ENCODE data around the gene CRHR1. TPM values are rescaled to one million over a fixed set of nuclear protein-coding genes. Genes with fewer than 3 reads are reported as not detected.

Gene CRHR1
- total and polyA plus RNA-seq, 2 of the 4 experiments (the other 2 are of a cell fraction) = not detected

DNA sequence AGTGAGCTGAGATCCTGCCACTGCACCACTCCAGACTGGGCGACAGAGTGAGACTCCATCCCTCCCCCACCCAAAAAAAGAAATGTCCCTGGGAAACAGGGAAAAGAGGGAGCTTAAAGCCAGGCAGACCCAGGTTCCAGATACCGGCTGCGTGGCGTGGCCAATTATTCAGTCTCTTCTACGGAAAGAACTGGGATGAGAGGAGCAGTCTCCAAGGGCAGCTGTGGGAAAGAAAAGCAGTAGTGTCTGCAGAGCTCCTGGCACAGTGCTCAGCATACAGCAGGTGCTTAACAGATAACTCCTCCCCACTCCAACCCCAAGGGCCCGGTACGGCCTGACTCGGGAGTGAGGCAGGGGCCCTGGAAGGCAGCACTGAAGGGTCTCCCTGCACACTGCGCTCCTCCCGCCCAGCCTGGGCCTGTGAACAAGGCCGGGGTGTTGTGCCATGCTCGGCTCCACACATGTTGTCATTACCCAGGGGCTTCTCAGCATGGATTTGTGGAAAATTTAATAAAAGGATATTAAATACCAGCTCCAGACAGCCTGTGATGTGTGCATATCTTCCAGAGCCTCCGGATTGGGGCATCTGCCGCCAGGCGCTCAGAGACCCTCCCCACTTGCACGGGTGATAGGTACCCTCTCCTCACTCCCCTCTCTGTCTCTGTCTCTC lies 42.9 kb downstream of the CRHR1 start:
- H3K4ac ChIP-seq (ENCODE audit: low read depth, low read length) = no peak overlapping the region
- H4K91ac ChIP-seq (ENCODE audit: insufficient read depth, low read depth, low read length) = no peak overlapping the region
- H3K18ac ChIP-seq (ENCODE audit: low read depth, low read length) = no peak overlapping the region
- no peak for DNase-seq
- H2AK5ac ChIP-seq (ENCODE audit: low read depth, low read length) = no peak overlapping the region
- dilution Hi-C loops (cut with HindIII; ENCODE audit: low sequenced_read_pairs, unreplicated experiment) (no loop called here), intact Hi-C loops (cut with micrococcal nuclease) (no loop called here), in situ Hi-C loops (cut with MboI; ENCODE audit: low sequenced_read_pairs) (loop anchor here (25.0 kb wide), 1 partner anchor 415 kb away; no protein-coding TSS in a partner anchor)
- no peak overlapping the region for H3K56ac ChIP-seq (ENCODE audit: extremely low read depth, insufficient read depth, low read length)
- no peak overlapping the region for H2AK9ac ChIP-seq (replicated peaks; ENCODE audit: low read depth, low read length, poor library complexity)
- no peak overlapping the region for H3K27ac ChIP-seq (ENCODE audit: insufficient read depth, low read length)
- BruUV-seq (replicated peaks) = no TSS peak
- CTCF ChIA-PET = no interaction called here
- no peaks in the 10 kb centered on the region for H3K9me3 ChIP-seq (ENCODE audit: control insufficient read depth, insufficient read depth, low read length)
- ATAC-seq (ENCODE audit: low read depth) = no peak
- H4K20me1 ChIP-seq (ENCODE audit: insufficient read depth, low read length) = no peaks in the 10 kb centered on the region
- H2BK15ac ChIP-seq (ENCODE audit: low read depth, low read length) = no peak overlapping the region
- H3K36me3 ChIP-seq (ENCODE audit: control insufficient read depth, insufficient read depth, low read length) = no peaks in the 10 kb centered on the region
- no peaks in the 10 kb centered on the region for H3K4me1 ChIP-seq (ENCODE audit: control insufficient read depth, insufficient read depth, low read length)
- peaks cover 32% of the 10 kb centered on the region for H3K27me3 ChIP-seq (ENCODE audit: control insufficient read depth, insufficient read depth, low read length)
- H3K79me1 ChIP-seq (ENCODE audit: low read depth in 1 of 2, low read length in 2 of 2) = no peaks in the 10 kb centered on the region
- WGBS, 2 experiments (ENCODE audit: extremely low coverage in 2 of 2, insufficient read length in 1 of 2) = 20% methylated on average over 1 of the region's 16 CpGs; no CpG with 5 or more reads in 1 of the 2 experiments
- H2BK20ac ChIP-seq (ENCODE audit: low read depth, low read length) = no peak overlapping the region
- no peak overlapping the region for H4K8ac ChIP-seq (ENCODE audit: low read depth in 2 of 2, low read length in 2 of 2)
- no peak overlapping the region for H2BK120ac ChIP-seq (ENCODE audit: low read depth, low read length)
- POLR2A ChIA-PET (ENCODE audit: unreplicated experiment) = no interaction called here
- H3K9ac ChIP-seq (ENCODE audit: low read depth, low read length) = no peak overlapping the region
- H3K4me3 ChIP-seq (ENCODE audit: insufficient read depth, low read depth, low read length) = no peak overlapping the region
- H3K23ac ChIP-seq (ENCODE audit: low read depth, low read length) = no peak overlapping the region
- H2AFZ ChIP-seq (replicated peaks; ENCODE audit: low read length, poor library complexity) = no peak overlapping the region
- H3K9me1 ChIP-seq (ENCODE audit: insufficient read depth, low read length) = no peaks in the 10 kb centered on the region
- no peak overlapping the region for H3K4me2 ChIP-seq (ENCODE audit: low read depth, low read length)
- no peak overlapping the region for H4K5ac ChIP-seq (ENCODE audit: low read depth, low read length)
- no peak overlapping the region for H3K14ac ChIP-seq (replicated peaks; ENCODE audit: low read depth, low read length)
- TF ChIP-seq MXI1 (IDR thresholded peaks at IDR 0.05; ENCODE audit: borderline replicate concordance, low read depth, low read length) (no peak), CHD1 (IDR thresholded peaks at IDR 0.05; ENCODE audit: low read depth, low read length) (no peak), POLR2A (IDR thresholded peaks at IDR 0.05; ENCODE audit: low read depth, low read length) (no peak), SMC3 (IDR thresholded peaks at IDR 0.05; ENCODE audit: low read depth, low read length) (no peak), RAD21 (IDR thresholded peaks at IDR 0.05; ENCODE audit: low read length) (no peak), MAZ (IDR thresholded peaks at IDR 0.05; ENCODE audit: borderline replicate concordance, low read depth, low read length) (no peak), FOS (IDR thresholded peaks at IDR 0.05; ENCODE audit: low read depth, low read length) (no peak), BHLHE40 (IDR thresholded peaks at IDR 0.05; ENCODE audit: low read depth, low read length) (no peak)
- TF ChIP-seq, protein P1, sequence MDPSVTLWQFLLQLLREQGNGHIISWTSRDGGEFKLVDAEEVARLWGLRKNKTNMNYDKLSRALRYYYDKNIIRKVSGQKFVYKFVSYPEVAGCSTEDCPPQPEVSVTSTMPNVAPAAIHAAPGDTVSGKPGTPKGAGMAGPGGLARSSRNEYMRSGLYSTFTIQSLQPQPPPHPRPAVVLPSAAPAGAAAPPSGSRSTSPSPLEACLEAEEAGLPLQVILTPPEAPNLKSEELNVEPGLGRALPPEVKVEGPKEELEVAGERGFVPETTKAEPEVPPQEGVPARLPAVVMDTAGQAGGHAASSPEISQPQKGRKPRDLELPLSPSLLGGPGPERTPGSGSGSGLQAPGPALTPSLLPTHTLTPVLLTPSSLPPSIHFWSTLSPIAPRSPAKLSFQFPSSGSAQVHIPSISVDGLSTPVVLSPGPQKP (IDR thresholded peaks at IDR 0.05; ENCODE audit: borderline replicate concordance, low read depth, low read length) = no peak
- TF ChIP-seq, protein P2, sequence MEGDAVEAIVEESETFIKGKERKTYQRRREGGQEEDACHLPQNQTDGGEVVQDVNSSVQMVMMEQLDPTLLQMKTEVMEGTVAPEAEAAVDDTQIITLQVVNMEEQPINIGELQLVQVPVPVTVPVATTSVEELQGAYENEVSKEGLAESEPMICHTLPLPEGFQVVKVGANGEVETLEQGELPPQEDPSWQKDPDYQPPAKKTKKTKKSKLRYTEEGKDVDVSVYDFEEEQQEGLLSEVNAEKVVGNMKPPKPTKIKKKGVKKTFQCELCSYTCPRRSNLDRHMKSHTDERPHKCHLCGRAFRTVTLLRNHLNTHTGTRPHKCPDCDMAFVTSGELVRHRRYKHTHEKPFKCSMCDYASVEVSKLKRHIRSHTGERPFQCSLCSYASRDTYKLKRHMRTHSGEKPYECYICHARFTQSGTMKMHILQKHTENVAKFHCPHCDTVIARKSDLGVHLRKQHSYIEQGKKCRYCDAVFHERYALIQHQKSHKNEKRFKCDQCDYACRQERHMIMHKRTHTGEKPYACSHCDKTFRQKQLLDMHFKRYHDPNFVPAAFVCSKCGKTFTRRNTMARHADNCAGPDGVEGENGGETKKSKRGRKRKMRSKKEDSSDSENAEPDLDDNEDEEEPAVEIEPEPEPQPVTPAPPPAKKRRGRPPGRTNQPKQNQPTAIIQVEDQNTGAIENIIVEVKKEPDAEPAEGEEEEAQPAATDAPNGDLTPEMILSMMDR (conservative IDR thresholded peaks at IDR 0.05; ENCODE audit: low read depth, low read length) = no peak
- TF ChIP-seq, protein P3, sequence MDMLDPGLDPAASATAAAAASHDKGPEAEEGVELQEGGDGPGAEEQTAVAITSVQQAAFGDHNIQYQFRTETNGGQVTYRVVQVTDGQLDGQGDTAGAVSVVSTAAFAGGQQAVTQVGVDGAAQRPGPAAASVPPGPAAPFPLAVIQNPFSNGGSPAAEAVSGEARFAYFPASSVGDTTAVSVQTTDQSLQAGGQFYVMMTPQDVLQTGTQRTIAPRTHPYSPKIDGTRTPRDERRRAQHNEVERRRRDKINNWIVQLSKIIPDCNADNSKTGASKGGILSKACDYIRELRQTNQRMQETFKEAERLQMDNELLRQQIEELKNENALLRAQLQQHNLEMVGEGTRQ (IDR thresholded peaks at IDR 0.05; ENCODE audit: low read depth, low read length) = no peak
- no peak overlapping the region for H2BK5ac ChIP-seq (ENCODE audit: low read depth, low read length, poor library complexity, severe bottlenecking)
